ENCODE results near the gene SLC38A10.

GRCh38 chr17:81278831-81279230 lies 16.3 kb downstream of the SLC38A10 start:
- no peak for TF ChIP-seq CTCF (IDR thresholded peaks at IDR 0.05)
- no peak for TF ChIP-seq POLR2AphosphoS5 (IDR thresholded peaks at IDR 0.05)
- no peak for TF ChIP-seq POLR2A (IDR thresholded peaks at IDR 0.05)
- TF ChIP-seq EP300 (IDR thresholded peaks at IDR 0.05): no peak
